Measurements from ENCODE around the gene TMOD4. TPM values are rescaled to one million over a fixed set of nuclear protein-coding genes. Genes with fewer than 3 reads are reported as not detected.
"Not testable (repeated sequence)": the region's sequence is repeated elsewhere in the genome, so short reads cannot be mapped to it uniquely, and the experiment has no call there.

The TMOD4 gene
- total RNA-seq, 1 donor = 0.54 TPM

GRCh38 chr1:151193304-151193703 lies 17.5 kb upstream of the TMOD4 start:
- TF ChIP-seq CTCF (IDR thresholded peaks at IDR 0.05; ENCODE audit: insufficient read depth, low read length) = no peak
- DNase-seq (ENCODE audit: low read depth) = no peak

GRCh38 chr1:151192047-151192446 lies 16.3 kb upstream of the TMOD4 start:
- no peak for TF ChIP-seq CTCF (IDR thresholded peaks at IDR 0.05; ENCODE audit: insufficient read depth, low read length)
- DNase-seq (ENCODE audit: low read depth) = no peak

More at GRCh38 chr1:151193304-151193703, 17.5 kb upstream of the TMOD4 start:
- H3K4me3 ChIP-seq (ENCODE audit: low read depth, low read length) = no peak overlapping the region

GRCh38 chr1:151189637-151190445 lies 14.1 kb upstream of the TMOD4 start, which contains the start of gene VPS72:
Gene VPS72, minus strand, starts transcription at chr1:151190197. Its CDS starts 76 bp downstream, at chr1:151190121.
- no peak for TF ChIP-seq CTCF (IDR thresholded peaks at IDR 0.05; ENCODE audit: insufficient read depth, low read length)
- peak within 1 kb of the TSS; percentile 88 for H3K4me3 ChIP-seq (ENCODE audit: low read depth, low read length)
- DNase-seq (ENCODE audit: low read depth) = peak; percentile 87

More at GRCh38 chr1:151192047-151192446, 16.3 kb upstream of the TMOD4 start:
- no peak overlapping the region for H3K4me3 ChIP-seq (ENCODE audit: low read depth, low read length)

- H3K4me3 ChIP-seq (ENCODE audit: low read depth, low read length) = peak overlapping the region; percentile 88
- DNase-seq (ENCODE audit: low read depth) = not testable (repeated sequence)
Measured at GRCh38 chr1:151188667-151189066, 12.9 kb upstream of the TMOD4 start.

- no peak overlapping the region for H3K4me3 ChIP-seq (ENCODE audit: low read depth, low read length)
- TF ChIP-seq CTCF (IDR thresholded peaks at IDR 0.05; ENCODE audit: insufficient read depth, low read length) = no peak
- DNase-seq (ENCODE audit: low read depth) = no peak
Measured at GRCh38 chr1:151187205-151187604, 11.4 kb upstream of the TMOD4 start.

GRCh38 chr1:151184211-151184610 lies 8.4 kb upstream of the TMOD4 start:
- H3K4me3 ChIP-seq (ENCODE audit: low read depth, low read length) = no peak overlapping the region
- no peak for TF ChIP-seq CTCF (IDR thresholded peaks at IDR 0.05; ENCODE audit: insufficient read depth, low read length)
- DNase-seq (ENCODE audit: low read depth) = no peak

GRCh38 chr1:151176514-151177045 lies 799 bp upstream of the TMOD4 start:
- H3K4me3 ChIP-seq (ENCODE audit: low read depth, low read length) = no peak overlapping the region
- no peak for DNase-seq (ENCODE audit: low read depth)
- TF ChIP-seq CTCF (IDR thresholded peaks at IDR 0.05; ENCODE audit: insufficient read depth, low read length) = no peak
